HCT116 (cell line): Measurements from ENCODE around the gene RPL7A.

Source experiments
- EZH2 ChIP-seq: fragments of 200-600 bp; sonication (generic); IDR thresholded peaks from 2 replicates; pipeline ENCODE4 v1.6.1; 2017; ENCODE audit warnings: antibody characterized with exemption, mixed run types
- EZH2phosphoT487 ChIP-seq: fragments of 200-600 bp; IDR thresholded peaks from 2 replicates; pipeline ENCODE4 v1.6.1; 2018; ENCODE audit warnings: antibody characterized with exemption, borderline replicate concordance
- JUND ChIP-seq: IDR thresholded peaks from 2 replicates; pipeline ENCODE4 v1.6.1; 2012
- MAX ChIP-seq: IDR thresholded peaks from 2 replicates; pipeline ENCODE4 v1.6.1; 2012
- POLR2A ChIP-seq: IDR thresholded peaks from 2 replicates; pipeline ENCODE4 v1.7.0; 2011; ENCODE audit warnings: borderline replicate concordance; ENCODE audit not compliant: insufficient read depth, insufficient read length; ENCODE audit errors: extremely low read depth
- SP1 ChIP-seq: IDR thresholded peaks from 2 replicates; pipeline ENCODE4 v1.6.1; 2012; ENCODE audit warnings: low read depth
- SRF ChIP-seq: IDR thresholded peaks from 2 replicates; pipeline ENCODE4 v1.6.1; 2012; ENCODE audit warnings: low read depth
- ZFX ChIP-seq: fragments of 450-650 bp; IDR thresholded peaks from 2 replicates; pipeline ENCODE4 v1.6.1; 2017
- ZNF274 ChIP-seq: fragments of 200-500 bp; sonication (Bioruptor generic); IDR thresholded peaks from 2 replicates; pipeline ENCODE4 v1.6.1; 2014; ENCODE audit warnings: mild to moderate bottlenecking, low read depth, low read length, inconsistent platforms
- TF ChIP-seq, protein P1 (sequence below), 3 experiments: fragments of 200-600 bp in 1 of 3; sonication (generic) in 1 of 3; IDR thresholded peaks in 2 of 3; conservative IDR thresholded peaks in 1 of 3; 2 replicates each; pipeline ENCODE4 v1.5.1; 2012 to 2017; ENCODE audit warnings: low read depth in 2 of 3, low read length in 2 of 3, antibody characterized with exemption in 1 of 3, borderline replicate concordance in 1 of 3, control low read depth in 1 of 3, mild to moderate bottlenecking in 1 of 3, mixed read lengths in 1 of 3, mixed run types in 1 of 3, moderate library complexity in 1 of 3; ENCODE audit not compliant: insufficient read depth in 1 of 3

- no peak for TF ChIP-seq ZFX
- TF ChIP-seq EZH2 = no peak
- TF ChIP-seq, protein P1, sequence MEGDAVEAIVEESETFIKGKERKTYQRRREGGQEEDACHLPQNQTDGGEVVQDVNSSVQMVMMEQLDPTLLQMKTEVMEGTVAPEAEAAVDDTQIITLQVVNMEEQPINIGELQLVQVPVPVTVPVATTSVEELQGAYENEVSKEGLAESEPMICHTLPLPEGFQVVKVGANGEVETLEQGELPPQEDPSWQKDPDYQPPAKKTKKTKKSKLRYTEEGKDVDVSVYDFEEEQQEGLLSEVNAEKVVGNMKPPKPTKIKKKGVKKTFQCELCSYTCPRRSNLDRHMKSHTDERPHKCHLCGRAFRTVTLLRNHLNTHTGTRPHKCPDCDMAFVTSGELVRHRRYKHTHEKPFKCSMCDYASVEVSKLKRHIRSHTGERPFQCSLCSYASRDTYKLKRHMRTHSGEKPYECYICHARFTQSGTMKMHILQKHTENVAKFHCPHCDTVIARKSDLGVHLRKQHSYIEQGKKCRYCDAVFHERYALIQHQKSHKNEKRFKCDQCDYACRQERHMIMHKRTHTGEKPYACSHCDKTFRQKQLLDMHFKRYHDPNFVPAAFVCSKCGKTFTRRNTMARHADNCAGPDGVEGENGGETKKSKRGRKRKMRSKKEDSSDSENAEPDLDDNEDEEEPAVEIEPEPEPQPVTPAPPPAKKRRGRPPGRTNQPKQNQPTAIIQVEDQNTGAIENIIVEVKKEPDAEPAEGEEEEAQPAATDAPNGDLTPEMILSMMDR (IDR thresholded peaks at IDR 0.05 in 2 of 3, conservative IDR thresholded peaks at IDR 0.05 in 1 of 3; ENCODE audit: borderline replicate concordance in 1 of 3, insufficient read depth in 1 of 3, low read depth in 2 of 3, low read length in 2 of 3) = no peak
- TF ChIP-seq POLR2A = no peak
- TF ChIP-seq ZNF274 = no peak
- no peak for TF ChIP-seq SP1
- TF ChIP-seq SRF = no peak
- no peak for TF ChIP-seq JUND
- TF ChIP-seq EZH2phosphoT487 = no peak
- no peak for TF ChIP-seq MAX
Observed at GRCh38 chr9:133379153-133380086, 31.4 kb downstream of the RPL7A start.
